ENCODE results near the gene SPNS1.

GRCh38 chr16:28984091-28984490 is 9.5 kb downstream of the SPNS1 start:
- TF ChIP-seq, protein P1, sequence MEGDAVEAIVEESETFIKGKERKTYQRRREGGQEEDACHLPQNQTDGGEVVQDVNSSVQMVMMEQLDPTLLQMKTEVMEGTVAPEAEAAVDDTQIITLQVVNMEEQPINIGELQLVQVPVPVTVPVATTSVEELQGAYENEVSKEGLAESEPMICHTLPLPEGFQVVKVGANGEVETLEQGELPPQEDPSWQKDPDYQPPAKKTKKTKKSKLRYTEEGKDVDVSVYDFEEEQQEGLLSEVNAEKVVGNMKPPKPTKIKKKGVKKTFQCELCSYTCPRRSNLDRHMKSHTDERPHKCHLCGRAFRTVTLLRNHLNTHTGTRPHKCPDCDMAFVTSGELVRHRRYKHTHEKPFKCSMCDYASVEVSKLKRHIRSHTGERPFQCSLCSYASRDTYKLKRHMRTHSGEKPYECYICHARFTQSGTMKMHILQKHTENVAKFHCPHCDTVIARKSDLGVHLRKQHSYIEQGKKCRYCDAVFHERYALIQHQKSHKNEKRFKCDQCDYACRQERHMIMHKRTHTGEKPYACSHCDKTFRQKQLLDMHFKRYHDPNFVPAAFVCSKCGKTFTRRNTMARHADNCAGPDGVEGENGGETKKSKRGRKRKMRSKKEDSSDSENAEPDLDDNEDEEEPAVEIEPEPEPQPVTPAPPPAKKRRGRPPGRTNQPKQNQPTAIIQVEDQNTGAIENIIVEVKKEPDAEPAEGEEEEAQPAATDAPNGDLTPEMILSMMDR (conservative IDR thresholded peaks at IDR 0.05): no peak
- TF ChIP-seq EZH2 (IDR thresholded peaks at IDR 0.05; ENCODE audit: low read depth): no peak

All from PC-9 (cell line).